ENCODE data around the gene SLC35B2.
"Not testable (repeated sequence)": the region's sequence is repeated elsewhere in the genome, so short reads cannot be mapped to it uniquely, and the experiment has no call there.

SLC35B2 gene

DNA sequence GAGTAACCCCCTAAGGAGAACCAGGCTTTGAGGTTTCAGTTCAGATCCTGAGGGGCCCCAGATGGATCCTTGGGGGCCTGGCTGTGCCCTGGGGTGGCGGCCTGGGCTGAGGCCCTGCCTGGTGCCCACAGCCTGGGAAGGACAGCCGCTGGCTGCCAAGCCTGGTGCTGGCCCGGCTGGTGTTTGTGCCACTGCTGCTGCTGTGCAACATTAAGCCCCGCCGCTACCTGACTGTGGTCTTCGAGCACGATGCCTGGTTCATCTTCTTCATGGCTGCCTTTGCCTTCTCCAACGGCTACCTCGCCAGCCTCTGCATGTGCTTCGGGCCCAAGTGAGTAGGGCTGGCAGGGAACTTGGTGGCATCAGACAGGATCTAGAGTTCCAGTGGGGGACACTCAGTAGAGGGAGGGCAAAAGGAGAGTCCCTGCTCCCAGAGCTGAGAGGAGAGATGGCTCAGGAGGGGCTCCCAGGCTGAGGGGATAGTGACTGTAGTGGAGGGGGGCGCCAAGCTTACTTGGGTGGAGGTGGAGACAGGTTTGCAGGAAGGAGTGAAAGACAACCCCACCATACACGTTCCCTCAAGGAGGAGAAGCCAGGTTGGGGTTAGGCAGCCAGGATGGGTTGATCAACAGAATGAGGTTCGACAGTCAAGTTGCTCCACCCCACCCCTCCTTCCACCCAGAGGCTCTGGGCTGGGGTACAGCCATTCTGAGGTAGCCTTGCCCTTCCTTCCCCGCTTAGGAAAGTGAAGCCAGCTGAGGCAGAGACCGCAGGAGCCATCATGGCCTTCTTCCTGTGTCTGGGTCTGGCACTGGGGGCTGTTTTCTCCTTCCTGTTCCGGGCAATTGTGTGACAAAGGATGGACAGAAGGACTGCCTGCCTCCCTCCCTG is 24.4 kb downstream of the SLC35B2 start:
- peak overlapping the region; percentile 90 for H3K27ac ChIP-seq
- ChIA-PET POLR2A (ENCODE audit: low non-redundant PET) (no interaction called here), CTCF (interaction anchor here (0.8 to 1.9 kb wide), 2 partner anchors 9 to 11 kb away, joined by 4 to 11 read pairs; partner anchors contain the start of gene SLC29A1)
- DNase-seq (ENCODE audit: low spot score): no peak
- TF ChIP-seq, protein P1, sequence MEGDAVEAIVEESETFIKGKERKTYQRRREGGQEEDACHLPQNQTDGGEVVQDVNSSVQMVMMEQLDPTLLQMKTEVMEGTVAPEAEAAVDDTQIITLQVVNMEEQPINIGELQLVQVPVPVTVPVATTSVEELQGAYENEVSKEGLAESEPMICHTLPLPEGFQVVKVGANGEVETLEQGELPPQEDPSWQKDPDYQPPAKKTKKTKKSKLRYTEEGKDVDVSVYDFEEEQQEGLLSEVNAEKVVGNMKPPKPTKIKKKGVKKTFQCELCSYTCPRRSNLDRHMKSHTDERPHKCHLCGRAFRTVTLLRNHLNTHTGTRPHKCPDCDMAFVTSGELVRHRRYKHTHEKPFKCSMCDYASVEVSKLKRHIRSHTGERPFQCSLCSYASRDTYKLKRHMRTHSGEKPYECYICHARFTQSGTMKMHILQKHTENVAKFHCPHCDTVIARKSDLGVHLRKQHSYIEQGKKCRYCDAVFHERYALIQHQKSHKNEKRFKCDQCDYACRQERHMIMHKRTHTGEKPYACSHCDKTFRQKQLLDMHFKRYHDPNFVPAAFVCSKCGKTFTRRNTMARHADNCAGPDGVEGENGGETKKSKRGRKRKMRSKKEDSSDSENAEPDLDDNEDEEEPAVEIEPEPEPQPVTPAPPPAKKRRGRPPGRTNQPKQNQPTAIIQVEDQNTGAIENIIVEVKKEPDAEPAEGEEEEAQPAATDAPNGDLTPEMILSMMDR (conservative IDR thresholded peaks at IDR 0.05; ENCODE audit: low read depth): no peak

DNA sequence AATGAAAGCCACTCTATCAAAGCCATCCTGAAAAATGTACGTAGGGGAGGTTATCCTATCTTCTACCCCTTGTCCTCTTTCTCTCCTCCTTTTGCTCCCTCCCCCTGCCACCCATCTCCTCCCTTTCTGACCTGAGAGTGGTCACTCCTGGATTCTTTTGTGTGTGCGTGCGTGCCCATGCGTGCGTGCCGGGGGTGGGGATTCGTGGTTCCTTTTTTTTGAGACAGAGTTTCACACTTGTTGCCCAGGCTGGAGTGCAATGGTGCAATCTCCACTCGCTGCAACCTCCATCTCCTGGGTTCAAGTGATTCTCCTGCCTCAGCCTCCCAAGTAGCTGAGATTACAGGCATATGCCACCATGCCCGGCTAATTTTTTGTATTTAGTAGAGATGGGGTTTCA is 25.9 kb downstream of the SLC35B2 start:
- peak overlapping the region; percentile 90 for H3K27ac ChIP-seq
- POLR2A ChIA-PET (ENCODE audit: low non-redundant PET); DNase-seq (ENCODE audit: low spot score); CTCF ChIA-PET: not testable (repeated sequence)

DNA sequence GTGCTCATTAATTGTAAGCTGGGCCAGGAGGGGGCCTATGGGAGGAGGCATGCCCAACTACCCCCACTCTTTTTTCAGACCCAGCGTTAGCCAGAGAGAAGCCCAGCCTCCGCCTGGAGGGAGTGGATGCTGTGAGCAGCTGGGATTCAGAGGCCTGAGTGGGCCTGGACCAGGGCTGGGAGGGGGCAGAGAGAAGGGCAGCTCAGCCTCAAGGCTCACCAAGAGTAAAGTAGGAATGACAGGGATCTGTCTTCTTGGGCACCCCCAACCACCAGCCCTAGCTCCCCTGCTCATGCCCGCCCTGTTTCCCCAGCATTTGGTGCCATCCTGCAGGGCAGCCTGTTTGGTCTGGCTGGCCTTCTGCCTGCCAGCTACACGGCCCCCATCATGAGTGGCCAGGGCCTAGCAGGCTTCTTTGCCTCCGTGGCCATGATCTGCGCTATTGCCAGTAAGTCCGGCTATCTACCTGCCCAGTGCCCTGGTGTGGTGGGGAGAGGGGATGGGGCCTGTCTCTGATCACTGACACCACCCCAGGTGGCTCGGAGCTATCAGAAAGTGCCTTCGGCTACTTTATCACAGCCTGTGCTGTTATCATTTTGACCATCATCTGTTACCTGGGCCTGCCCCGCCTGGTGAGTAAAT is 27.2 kb downstream of the SLC35B2 start:
- ChIA-PET POLR2A (ENCODE audit: low non-redundant PET) (no interaction called here), CTCF (interaction anchor here (0.6 kb wide), 2 partner anchors 30 to 52 kb away, joined by 3 read pairs; no protein-coding TSS in a partner anchor)
- TF ChIP-seq, protein P1 (conservative IDR thresholded peaks at IDR 0.05; ENCODE audit: low read depth): no peak
- no peak for DNase-seq (ENCODE audit: low spot score)
- H3K27ac ChIP-seq: peak overlapping the region; percentile 90

DNA sequence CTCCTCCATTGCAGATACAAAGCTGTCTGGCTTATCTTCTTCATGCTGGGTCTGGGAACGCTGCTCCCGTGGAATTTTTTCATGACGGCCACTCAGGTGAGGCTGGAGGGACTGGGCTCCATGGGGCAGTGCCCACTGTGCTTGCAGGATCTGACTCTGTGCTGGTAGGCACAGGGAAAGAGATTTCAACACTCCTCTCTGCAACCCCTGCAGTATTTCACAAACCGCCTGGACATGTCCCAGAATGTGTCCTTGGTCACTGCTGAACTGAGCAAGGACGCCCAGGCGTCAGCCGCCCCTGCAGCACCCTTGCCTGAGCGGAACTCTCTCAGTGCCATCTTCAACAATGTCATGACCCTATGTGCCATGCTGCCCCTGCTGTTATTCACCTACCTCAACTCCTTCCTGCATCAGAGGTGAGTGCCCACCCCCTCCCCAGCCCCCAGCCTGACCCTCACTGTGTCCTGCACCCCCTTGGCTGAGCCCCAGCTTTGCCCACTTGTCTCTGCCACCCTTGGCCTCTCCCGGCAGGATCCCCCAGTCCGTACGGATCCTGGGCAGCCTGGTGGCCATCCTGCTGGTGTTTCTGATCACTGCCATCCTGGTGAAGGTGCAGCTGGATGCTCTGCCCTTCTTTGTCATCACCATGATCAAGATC is 27.8 kb downstream of the SLC35B2 start:
- ChIA-PET POLR2A (ENCODE audit: low non-redundant PET) (no interaction called here), CTCF (interaction anchor here (0.6 kb wide), 1 partner anchor 52 kb away, joined by 3 read pairs; no protein-coding TSS in a partner anchor)

DNA sequence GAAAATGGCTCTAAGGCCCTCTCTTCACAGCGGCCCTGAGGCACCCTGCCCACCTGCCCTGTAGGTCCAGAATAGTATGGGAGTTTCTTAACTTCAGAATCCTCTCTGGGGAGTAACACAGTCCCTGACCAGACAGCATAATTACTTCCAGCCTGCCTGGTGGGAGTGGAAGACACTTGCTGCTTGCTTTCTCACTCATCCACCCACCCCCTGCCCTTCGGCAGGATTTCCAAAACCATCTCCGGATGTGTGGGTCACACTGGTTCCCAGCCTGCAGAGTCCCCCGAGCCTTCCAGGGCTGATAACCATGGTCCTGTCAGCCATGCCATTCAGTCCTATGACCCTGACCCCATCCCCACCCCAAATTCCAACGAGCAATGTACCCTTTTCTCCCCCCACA is 28.5 kb downstream of the SLC35B2 start:
- ChIA-PET CTCF (no interaction called here), POLR2A (ENCODE audit: low non-redundant PET) (no interaction called here)
- peak overlapping the region; percentile 90 for H3K27ac ChIP-seq
- DNase-seq (ENCODE audit: low spot score): no peak
- TF ChIP-seq, protein P1 (conservative IDR thresholded peaks at IDR 0.05; ENCODE audit: low read depth): no peak

More for the DNA sequence above, 27.8 kb downstream of the SLC35B2 start:
- no peak for DNase-seq (ENCODE audit: low spot score)
- H3K27ac ChIP-seq: peak overlapping the region; percentile 90
- TF ChIP-seq, protein P1 (conservative IDR thresholded peaks at IDR 0.05; ENCODE audit: low read depth): no peak

DNA sequence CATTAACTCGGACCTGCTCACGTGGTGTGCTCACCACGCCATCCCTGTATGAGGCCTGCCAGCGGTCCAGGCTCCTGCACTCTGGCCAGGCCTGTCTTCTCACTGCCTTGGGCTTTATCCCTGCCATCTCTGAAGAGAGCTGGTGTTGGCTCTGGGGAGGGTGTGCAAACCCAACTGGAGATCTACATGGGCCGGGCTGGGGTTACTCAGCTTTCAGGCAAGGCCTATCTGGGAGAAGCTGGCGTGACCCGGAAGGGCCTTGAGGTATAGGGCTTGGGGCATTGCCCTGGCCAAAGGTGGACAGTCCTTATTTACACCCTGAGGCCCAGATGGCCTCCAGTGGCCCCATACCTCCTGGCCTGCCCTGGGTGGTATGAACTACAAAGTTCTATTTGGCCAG is 28.9 kb downstream of the SLC35B2 start:
- TF ChIP-seq, protein P1 (conservative IDR thresholded peaks at IDR 0.05; ENCODE audit: low read depth): no peak

More for the DNA sequence above, 28.9 kb downstream of the SLC35B2 start:
- DNase-seq (ENCODE audit: low spot score): no peak
- H3K27ac ChIP-seq: peak overlapping the region; percentile 90
- ChIA-PET POLR2A (ENCODE audit: low non-redundant PET) (no interaction called here), CTCF (no interaction called here)

Measured in RWPE1 (cell line).